ENCODE measurements around the gene FOXJ3. TPM values are rescaled to one million over a fixed set of nuclear protein-coding genes. Genes with fewer than 3 reads are reported as not detected.

FOXJ3 gene
- total RNA-seq, 1 donor = 37.3 TPM

GRCh38 chr1:42184616-42185015 lies 150.4 kb downstream of the FOXJ3 start:
- Histone ChIP-seq H3K4me1 (ENCODE audit: insufficient read depth, low read length) (peaks cover 14% of the 10 kb centered on the region), H3K4me3 (ENCODE audit: insufficient read depth, low read length) (no peak overlapping the region), H3K9me3 (ENCODE audit: low read depth, low read length) (no peaks in the 10 kb centered on the region), H4K20me1 (ENCODE audit: insufficient read depth, low read length) (peaks cover 6% of the 10 kb centered on the region), H3K27ac (ENCODE audit: low read depth, low read length) (no peak overlapping the region), H2AFZ (ENCODE audit: low read length) (no peak overlapping the region), H3K36me3 (ENCODE audit: insufficient read depth, low read length) (peaks cover 13% of the 10 kb centered on the region), H3K27me3 (ENCODE audit: insufficient read depth, low read length) (no peaks in the 10 kb centered on the region), H3K79me2 (ENCODE audit: insufficient read depth, low read length) (no peaks in the 10 kb centered on the region), H3K4me2 (ENCODE audit: insufficient read depth, low read length) (no peak overlapping the region)
- TF ChIP-seq, protein P1, sequence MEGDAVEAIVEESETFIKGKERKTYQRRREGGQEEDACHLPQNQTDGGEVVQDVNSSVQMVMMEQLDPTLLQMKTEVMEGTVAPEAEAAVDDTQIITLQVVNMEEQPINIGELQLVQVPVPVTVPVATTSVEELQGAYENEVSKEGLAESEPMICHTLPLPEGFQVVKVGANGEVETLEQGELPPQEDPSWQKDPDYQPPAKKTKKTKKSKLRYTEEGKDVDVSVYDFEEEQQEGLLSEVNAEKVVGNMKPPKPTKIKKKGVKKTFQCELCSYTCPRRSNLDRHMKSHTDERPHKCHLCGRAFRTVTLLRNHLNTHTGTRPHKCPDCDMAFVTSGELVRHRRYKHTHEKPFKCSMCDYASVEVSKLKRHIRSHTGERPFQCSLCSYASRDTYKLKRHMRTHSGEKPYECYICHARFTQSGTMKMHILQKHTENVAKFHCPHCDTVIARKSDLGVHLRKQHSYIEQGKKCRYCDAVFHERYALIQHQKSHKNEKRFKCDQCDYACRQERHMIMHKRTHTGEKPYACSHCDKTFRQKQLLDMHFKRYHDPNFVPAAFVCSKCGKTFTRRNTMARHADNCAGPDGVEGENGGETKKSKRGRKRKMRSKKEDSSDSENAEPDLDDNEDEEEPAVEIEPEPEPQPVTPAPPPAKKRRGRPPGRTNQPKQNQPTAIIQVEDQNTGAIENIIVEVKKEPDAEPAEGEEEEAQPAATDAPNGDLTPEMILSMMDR (IDR thresholded peaks at IDR 0.05; ENCODE audit: extremely low read depth, low read depth, low read length) = no peak
- peak; percentile 5 for DNase-seq (ENCODE audit: insufficient read length, low spot score, missing footprints)

GRCh38 chr1:42183957-42184268 lies 151.1 kb downstream of the FOXJ3 start:
- no peak overlapping the region for H3K4me2 ChIP-seq (ENCODE audit: insufficient read depth, low read length)
- no peak overlapping the region for H3K4me3 ChIP-seq (ENCODE audit: insufficient read depth, low read length)
- no peak overlapping the region for H2AFZ ChIP-seq (ENCODE audit: low read length)
- TF ChIP-seq, protein P1 (IDR thresholded peaks at IDR 0.05; ENCODE audit: extremely low read depth, low read depth, low read length) = no peak
- H3K79me2 ChIP-seq (ENCODE audit: insufficient read depth, low read length) = no peaks in the 10 kb centered on the region
- H3K27ac ChIP-seq (ENCODE audit: low read depth, low read length) = no peak overlapping the region
- H3K36me3 ChIP-seq (ENCODE audit: insufficient read depth, low read length) = peaks cover 10% of the 10 kb centered on the region
- H3K4me1 ChIP-seq (ENCODE audit: insufficient read depth, low read length) = peaks cover 21% of the 10 kb centered on the region
- peaks cover 10% of the 10 kb centered on the region for H4K20me1 ChIP-seq (ENCODE audit: insufficient read depth, low read length)
- no peaks in the 10 kb centered on the region for H3K27me3 ChIP-seq (ENCODE audit: insufficient read depth, low read length)
- no peaks in the 10 kb centered on the region for H3K9me3 ChIP-seq (ENCODE audit: low read depth, low read length)
- DNase-seq (ENCODE audit: insufficient read length, low spot score, missing footprints) = no peak

GRCh38 chr1:42183210-42183956 lies 151.7 kb downstream of the FOXJ3 start:
- no peak overlapping the region for H3K27ac ChIP-seq (ENCODE audit: low read depth, low read length)
- peaks cover 23% of the 10 kb centered on the region for H3K4me1 ChIP-seq (ENCODE audit: insufficient read depth, low read length)
- peak; percentile 71 for DNase-seq (ENCODE audit: insufficient read length, low spot score, missing footprints)
- H3K4me2 ChIP-seq (ENCODE audit: insufficient read depth, low read length) = no peak overlapping the region
- H3K27me3 ChIP-seq (ENCODE audit: insufficient read depth, low read length) = no peaks in the 10 kb centered on the region
- no peak overlapping the region for H2AFZ ChIP-seq (ENCODE audit: low read length)
- TF ChIP-seq, protein P1 (IDR thresholded peaks at IDR 0.05; ENCODE audit: extremely low read depth, low read depth, low read length) = no peak
- peaks cover 7% of the 10 kb centered on the region for H3K36me3 ChIP-seq (ENCODE audit: insufficient read depth, low read length)
- H3K9me3 ChIP-seq (ENCODE audit: low read depth, low read length) = no peaks in the 10 kb centered on the region
- no peaks in the 10 kb centered on the region for H3K79me2 ChIP-seq (ENCODE audit: insufficient read depth, low read length)
- H3K4me3 ChIP-seq (ENCODE audit: insufficient read depth, low read length) = no peak overlapping the region
- peaks cover 12% of the 10 kb centered on the region for H4K20me1 ChIP-seq (ENCODE audit: insufficient read depth, low read length)

DNA sequence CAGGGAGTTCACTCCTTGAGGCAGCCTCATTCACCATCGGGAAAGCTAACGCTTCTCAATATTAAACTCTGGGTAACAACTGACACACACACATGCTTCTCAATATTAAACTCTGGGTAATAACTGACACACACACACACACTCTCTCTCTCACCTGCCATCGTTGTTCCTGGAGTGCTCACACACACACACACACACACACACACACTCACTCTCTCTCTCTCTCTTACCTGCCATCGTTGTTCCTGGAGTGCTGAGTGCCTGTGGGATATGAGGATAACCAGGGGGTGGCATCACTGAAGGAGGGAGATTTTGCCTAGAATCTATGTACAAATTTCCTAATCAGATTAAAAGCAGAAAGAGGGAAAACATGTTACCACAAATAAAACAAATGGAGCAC lies 153.3 kb downstream of the FOXJ3 start:
- Histone ChIP-seq H3K27ac (ENCODE audit: low read depth, low read length) (no peak overlapping the region), H3K4me3 (ENCODE audit: insufficient read depth, low read length) (no peak overlapping the region), H3K4me2 (ENCODE audit: insufficient read depth, low read length) (no peak overlapping the region), H3K4me1 (ENCODE audit: insufficient read depth, low read length) (peaks cover 36% of the 10 kb centered on the region), H3K36me3 (ENCODE audit: insufficient read depth, low read length) (peaks cover 7% of the 10 kb centered on the region), H3K9me3 (ENCODE audit: low read depth, low read length) (no peaks in the 10 kb centered on the region), H4K20me1 (ENCODE audit: insufficient read depth, low read length) (peaks cover 22% of the 10 kb centered on the region), H2AFZ (ENCODE audit: low read length) (no peak overlapping the region), H3K27me3 (ENCODE audit: insufficient read depth, low read length) (no peaks in the 10 kb centered on the region), H3K79me2 (ENCODE audit: insufficient read depth, low read length) (no peaks in the 10 kb centered on the region)
- no peak for DNase-seq (ENCODE audit: insufficient read length, low spot score, missing footprints)
- TF ChIP-seq, protein P1 (IDR thresholded peaks at IDR 0.05; ENCODE audit: extremely low read depth, low read depth, low read length) = no peak

Measured in osteoblast (primary cell).